GM19025 (cell line): ENCODE data around the gene QKI.
"Not testable (repeated sequence)": the region's sequence is repeated elsewhere in the genome, so short reads cannot be mapped to it uniquely, and the experiment has no call there.

Experiments
- ATAC-seq: cut with Tn5 transposase; IDR thresholded peaks from one replicate; pipeline ENCODE4 v1.9.1; 2021; ENCODE audit warnings: mild to moderate bottlenecking, low read depth, moderate library complexity; ENCODE audit not compliant: unreplicated experiment

The QKI gene

GRCh38 chr6:163413345-163414116 lies 987 bp upstream of the QKI start:
- peak; percentile 40 for ATAC-seq

- peak; percentile 1 for ATAC-seq
Measured at GRCh38 chr6:163414946-163415619, 565 bp downstream of the QKI start.

- ATAC-seq: no peak
Measured at GRCh38 chr6:163415620-163416556, 1.4 kb downstream of the QKI start.

GRCh38 chr6:163416557-163417253 lies 2.2 kb downstream of the QKI start:
- ATAC-seq: no peak

- no peak for ATAC-seq
Measured at GRCh38 chr6:163417595-163417994, 3.1 kb downstream of the QKI start.

- no peak for ATAC-seq
Measured at GRCh38 chr6:163418311-163419029, 4.0 kb downstream of the QKI start.

- no peak for ATAC-seq
Measured at GRCh38 chr6:163419413-163420288, 5.1 kb downstream of the QKI start.

- no peak for ATAC-seq
Measured at GRCh38 chr6:163420289-163420614, 5.7 kb downstream of the QKI start.

- ATAC-seq: no peak
Measured at GRCh38 chr6:163422550-163422949, 8.0 kb downstream of the QKI start.

- no peak for ATAC-seq
Measured at GRCh38 chr6:163423696-163424095, 9.2 kb downstream of the QKI start.

- no peak for ATAC-seq
Measured at GRCh38 chr6:163427498-163428254, 13.2 kb downstream of the QKI start.

- no peak for ATAC-seq
Measured at GRCh38 chr6:163428373-163428772, 13.9 kb downstream of the QKI start.

- no peak for ATAC-seq
Measured at GRCh38 chr6:163429858-163430448, 15.4 kb downstream of the QKI start.

GRCh38 chr6:163432300-163432699 lies 17.8 kb downstream of the QKI start:
- ATAC-seq: no peak

GRCh38 chr6:163433486-163433885 lies 19.0 kb downstream of the QKI start:
- not testable (repeated sequence) for ATAC-seq

- ATAC-seq: no peak
Measured at GRCh38 chr6:163435023-163435422, 20.5 kb downstream of the QKI start.

- ATAC-seq: no peak
Measured at GRCh38 chr6:163436843-163437242, 22.3 kb downstream of the QKI start.

GRCh38 chr6:163437466-163437865 lies 22.9 kb downstream of the QKI start:
- no peak for ATAC-seq
